H1 (cell line): ENCODE measurements around the gene GPNMB. TPM values are rescaled to one million over a fixed set of nuclear protein-coding genes. Genes with fewer than 3 reads are reported as not detected.

Source experiments
- CTCF ChIA-PET: fragments of 300-600 bp; sonication (Branson Sonifier 250); formaldehyde crosslinking; loops from one replicate; lab custom pipeline; 2021; ENCODE audit not compliant: partially characterized antibody; lab: Charles Lee
- POLR2A ChIA-PET: fragments of 300-600 bp; sonication (Branson Sonifier 250); formaldehyde crosslinking; loops from one replicate; lab custom pipeline; 2021; ENCODE audit warnings: inconsistent platforms; ENCODE audit not compliant: partially characterized antibody; lab: Charles Lee
- DNase-seq, 2 experiments: peaks; one replicate each; pipeline versions ENCODE4 v3.0.0 to v3.0.0-alpha.2; 2010 to 2022; ENCODE audit warnings: low spot score in 2 of 2, low read depth in 1 of 2, mixed read lengths in 1 of 2
- FAIRE-seq: peaks from 2 replicates; lab custom pipeline; 2011; peaks lifted over from hg19 to GRCh38; lab: Jason Lieb, UNC
- H2AFZ ChIP-seq: 2 replicates; pipeline ENCODE4 v1.8.1; 2012; ENCODE audit warnings: low read length, inconsistent platforms
- H2AK5ac ChIP-seq: 2 replicates; pipeline ENCODE4 v1.6.1; 2013; ENCODE audit warnings: low read depth, low read length
- H2BK120ac ChIP-seq: replicated peaks from 2 replicates; pipeline ENCODE3; 2013; ENCODE audit warnings: low read depth, low read length, inconsistent platforms
- H2BK12ac ChIP-seq: 2 replicates; pipeline ENCODE4 v1.6.1; 2013; ENCODE audit warnings: low read depth, low read length
- H2BK15ac ChIP-seq: 2 replicates; pipeline ENCODE4 v1.6.1; 2013; ENCODE audit warnings: low read length
- H2BK20ac ChIP-seq: 2 replicates; pipeline ENCODE4 v1.6.1; 2013; ENCODE audit warnings: low read length
- H2BK5ac ChIP-seq: 2 replicates; pipeline ENCODE4 v1.6.1; 2013; ENCODE audit warnings: low read depth, low read length
- H3K14ac ChIP-seq: 2 replicates; pipeline ENCODE4 v1.6.1; 2013; ENCODE audit warnings: inconsistent platforms; ENCODE audit not compliant: insufficient read length
- H3K18ac ChIP-seq: 2 replicates; pipeline ENCODE4 v1.6.1; 2013; ENCODE audit warnings: low read length; ENCODE audit errors: extremely low read depth
- H3K23ac ChIP-seq: 2 replicates; pipeline ENCODE4 v1.6.1; 2013; ENCODE audit warnings: inconsistent platforms; ENCODE audit not compliant: insufficient read length
- H3K23me2 ChIP-seq: 2 replicates; pipeline ENCODE4 v1.6.1; 2013; ENCODE audit warnings: low read depth, low read length
- H3K27ac ChIP-seq: 2 replicates; pipeline ENCODE4 v1.6.1; 2011; ENCODE audit warnings: low read depth, low read length, inconsistent platforms
- H3K27me3 ChIP-seq, 4 experiments: replicated peaks in 1 of 4; 1 replicate in 1 of 4; 2 replicates in 3 of 4; pipeline versions ENCODE4 v1.6.1 to v1.8.1; 2011 to 2013; ENCODE audit warnings: low read length in 3 of 4, mild to moderate bottlenecking in 3 of 4, inconsistent platforms in 2 of 4, mixed read lengths in 2 of 4, moderate library complexity in 1 of 4; ENCODE audit not compliant: control insufficient read depth in 3 of 4, insufficient read depth in 3 of 4; ENCODE audit errors: extremely low read depth in 1 of 4
- H3K36me3 ChIP-seq, 4 experiments: 2 replicates each; pipeline versions ENCODE4 v1.6.1 to v1.8.1; 2011 to 2013; ENCODE audit warnings: mild to moderate bottlenecking in 4 of 4, low read length in 3 of 4, moderate library complexity in 2 of 4, control low read depth in 1 of 4, inconsistent platforms in 1 of 4; ENCODE audit not compliant: insufficient read depth in 4 of 4, control insufficient read depth in 2 of 4
- H3K4ac ChIP-seq: replicated peaks from 2 replicates; pipeline ENCODE3; 2013; ENCODE audit warnings: low read length, low read depth, mixed read lengths, inconsistent platforms; ENCODE audit not compliant: insufficient read length
- H3K4me1 ChIP-seq, 4 experiments: replicated peaks in 1 of 4; 1 replicate in 1 of 4; 2 replicates in 3 of 4; pipeline versions ENCODE4 v1.6.1 to v1.8.1; 2011 to 2013; ENCODE audit warnings: low read length in 3 of 4, inconsistent platforms in 2 of 4, mixed read lengths in 1 of 4; ENCODE audit not compliant: insufficient read depth in 4 of 4, control insufficient read depth in 3 of 4
- H3K4me2 ChIP-seq, 2 experiments: 2 replicates each; pipeline versions ENCODE4 v1.6.1 to v1.8.1; 2011 to 2013; ENCODE audit warnings: low read depth in 2 of 2, low read length in 2 of 2, control low read depth in 1 of 2, inconsistent platforms in 1 of 2, mild to moderate bottlenecking in 1 of 2; ENCODE audit not compliant: insufficient read depth in 1 of 2
- H3K4me3 ChIP-seq, 4 experiments: fragments of 200-600, 300-600 bp in 1 of 4; sonication (generic), shearing (Covaris generic), sonication (Bioruptor Twin) in 1 of 4; 2 replicates each; pipeline versions ENCODE4 v1.5.1 to v1.8.1; 2011 to 2016; ENCODE audit warnings: low read length in 4 of 4, low read depth in 3 of 4, control low read depth in 2 of 4, inconsistent platforms in 2 of 4, mild to moderate bottlenecking in 2 of 4, mixed read lengths in 1 of 4, moderate library complexity in 1 of 4; ENCODE audit not compliant: insufficient read depth in 2 of 4; ENCODE audit errors: extremely low read depth in 1 of 4
- H3K56ac ChIP-seq: replicated peaks from 2 replicates; pipeline ENCODE3; 2013; ENCODE audit warnings: low read depth, mild to moderate bottlenecking, mixed read lengths, low read length, inconsistent platforms; ENCODE audit not compliant: insufficient read length
- H3K79me1 ChIP-seq: 2 replicates; pipeline ENCODE4 v1.6.1; 2013; ENCODE audit warnings: low read depth, low read length, control low read depth
- H3K79me2 ChIP-seq, 2 experiments: 2 replicates each; pipeline versions ENCODE4 v1.6.1 to v1.8.1; 2012 to 2013; ENCODE audit warnings: low read length in 2 of 2, mild to moderate bottlenecking in 2 of 2, inconsistent platforms in 1 of 2; ENCODE audit not compliant: insufficient read depth in 2 of 2, control insufficient read depth in 1 of 2
- H3K9ac ChIP-seq, 4 experiments: replicated peaks in 1 of 4; 1 replicate in 1 of 4; 2 replicates in 3 of 4; pipeline versions ENCODE4 v1.6.1 to v1.8.1; 2011 to 2013; ENCODE audit warnings: low read depth in 3 of 4, low read length in 3 of 4, control low read depth in 2 of 4, mild to moderate bottlenecking in 2 of 4, moderate library complexity in 2 of 4, inconsistent platforms in 1 of 4; ENCODE audit errors: extremely low read depth in 1 of 4
- H3K9me3 ChIP-seq, 2 experiments: 2 replicates each; pipeline versions ENCODE4 v1.6.1 to v1.8.1; 2012 to 2013; ENCODE audit warnings: mild to moderate bottlenecking in 2 of 2, moderate library complexity in 2 of 2, control low read depth in 1 of 2, inconsistent platforms in 1 of 2, low read depth in 1 of 2, low read length in 1 of 2, mixed read lengths in 1 of 2; ENCODE audit not compliant: insufficient read depth in 2 of 2
- H4K20me1 ChIP-seq, 2 experiments: replicated peaks in 1 of 2; 2 replicates each; pipeline versions ENCODE3 to v1.8.1; 2011 to 2013; ENCODE audit warnings: inconsistent platforms in 2 of 2, low read length in 2 of 2, mild to moderate bottlenecking in 1 of 2; ENCODE audit not compliant: insufficient read depth in 2 of 2, control insufficient read depth in 1 of 2
- H4K5ac ChIP-seq: 2 replicates; pipeline ENCODE4 v1.6.1; 2013; ENCODE audit warnings: low read length, low read depth, mixed read lengths, inconsistent platforms; ENCODE audit not compliant: insufficient read length
- H4K8ac ChIP-seq: 2 replicates; pipeline ENCODE4 v1.8.0; 2013; ENCODE audit warnings: mild to moderate bottlenecking, moderate library complexity, low read length, inconsistent platforms; ENCODE audit not compliant: insufficient read depth; ENCODE audit errors: extremely low read depth
- H4K91ac ChIP-seq: replicated peaks from 2 replicates; pipeline ENCODE3; 2013; ENCODE audit warnings: low read length, mixed read lengths, inconsistent platforms; ENCODE audit not compliant: insufficient read length
- CBX5 ChIP-seq: fragments of 300-800, 300-1000 bp; sonication (generic); IDR thresholded peaks from 2 replicates; pipeline ENCODE4 v1.7.1; 2016; ENCODE audit warnings: antibody characterized with exemption, low read length, low read depth
- CREB1 ChIP-seq: IDR thresholded peaks from 2 replicates; pipeline ENCODE4 v1.6.1; 2012; ENCODE audit warnings: inconsistent platforms
- GTF2F1 ChIP-seq: IDR thresholded peaks from 2 replicates; pipeline ENCODE4 v1.6.1; 2012; ENCODE audit warnings: low read depth, low read length, improper control_type of control experiment, borderline replicate concordance
- MAFK ChIP-seq: IDR thresholded peaks from 2 replicates; pipeline ENCODE4 v1.6.1; 2012; ENCODE audit warnings: low read depth, mild to moderate bottlenecking, improper control_type of control experiment, low read length
- NRF1 ChIP-seq: IDR thresholded peaks from 2 replicates; pipeline ENCODE4 v1.6.1; 2011; ENCODE audit warnings: mild to moderate bottlenecking, low read depth, low read length, improper control_type of control experiment
- POLR2AphosphoS5 ChIP-seq: IDR thresholded peaks from 2 replicates; pipeline ENCODE4 v1.6.1; 2011; ENCODE audit warnings: low read depth, low read length
- RNF2 ChIP-seq: fragments of 200-900, 300-1000 bp; sonication (generic); IDR thresholded peaks from 2 replicates; pipeline ENCODE4 v1.7.1; 2016; ENCODE audit warnings: borderline replicate concordance, low read depth, mild to moderate bottlenecking, antibody characterized with exemption, low read length; ENCODE audit not compliant: poor library complexity, severe bottlenecking; ENCODE audit errors: missing control alignments
- SP4 ChIP-seq: IDR thresholded peaks from 2 replicates; pipeline ENCODE4 v1.6.1; 2012; ENCODE audit warnings: low read length, inconsistent platforms
- TBP ChIP-seq: IDR thresholded peaks from 2 replicates; pipeline ENCODE4 v1.6.1; 2011; ENCODE audit warnings: low read depth, low read length, improper control_type of control experiment
- YY1 ChIP-seq: IDR thresholded peaks from 2 replicates; pipeline ENCODE4 v1.6.1; 2011; ENCODE audit warnings: low read depth, mild to moderate bottlenecking, low read length
- WGBS, 2 experiments: shearing (Covaris generic) in 1 of 2; methylation state at CpG; one replicate each; pipeline versions ENCODE4 v1.1.6 to v1.1.7; 2013 to 2015; ENCODE audit warnings: low lambda C conversion rate in 2 of 2, mixed read lengths in 2 of 2, inconsistent platforms in 1 of 2, low coverage in 1 of 2, missing lambda C conversion rate in 1 of 2; ENCODE audit not compliant: insufficient replicate concordance in 2 of 2, insufficient coverage in 1 of 2, insufficient read length in 1 of 2; ENCODE audit errors: extremely low coverage in 1 of 2, missing lambda C conversion rate in 1 of 2; 5-methylcytosine and 5-hydroxymethylcytosine counted together
- polyA plus RNA-seq, 7 experiments: library from polyadenylated mRNA; depleted of rRNA in 3 of 7; stranded (reverse) in 5 of 7; unstranded in 2 of 7; fragments of >200 nt in 5 of 7; fragments of 200-250 nt in 2 of 7; gene quantifications; 1 replicate in 5 of 7; 2 replicates in 1 of 7; 4 replicates in 1 of 7; pipeline versions ENCODE4 v1.2.1 to v1.2.3, GENCODE V29; 2011 to 2013; ENCODE audit warnings: missing spikeins in 2 of 7, mixed read lengths in 2 of 7
- total RNA-seq: library from RNA; stranded (reverse); fragmentation: NEBNext Ultra II Directional; extraction: Animal tissue kit (Norgen Biotek cat#: 25700); gene quantifications from 2 replicates; pipeline ENCODE4 v1.2.1, GENCODE V29; 2021

GPNMB gene
- total and polyA plus RNA-seq, 2 of the 8 experiments (the other 6 are each of a cell fraction or from before 2014, with no cell fraction given) = 1.1 to 1.4 TPM

GRCh38 chr7:23264916-23265458 is 18.4 kb downstream of the GPNMB start:
- POLR2A ChIA-PET = interaction anchor here (1.2 kb wide), 1 partner anchor 266 kb away, joined by 4 read pairs; no protein-coding TSS in a partner anchor
- no peak overlapping the region for H3K23ac ChIP-seq
- no peak for FAIRE-seq
- no peak for TF ChIP-seq TBP
- TF ChIP-seq SP4 = no peak
- TF ChIP-seq NRF1 = no peak
- TF ChIP-seq GTF2F1 = no peak
- TF ChIP-seq RNF2 = no peak
- no peak for TF ChIP-seq CBX5
- no peak for TF ChIP-seq CREB1
- TF ChIP-seq POLR2AphosphoS5 = no peak
- TF ChIP-seq YY1 = no peak
- TF ChIP-seq MAFK = no peak

More at GRCh38 chr7:23264916-23265458, 18.4 kb downstream of the GPNMB start:
- Histone ChIP-seq H2AFZ (no peak overlapping the region), H3K14ac (no peak overlapping the region), H3K23me2 (no peaks in the 10 kb centered on the region), H3K36me3 (no peaks in the 10 kb centered on the region), H4K8ac (no peak overlapping the region), H3K4me1 (no peaks in the 10 kb centered on the region; a peak in 1 of 7 replicates), H3K9me3 (no peaks in the 10 kb centered on the region), H3K79me2 (no peaks in the 10 kb centered on the region), H3K79me1 (no peaks in the 10 kb centered on the region), H3K27me3 (no peaks in the 10 kb centered on the region), H4K20me1 (no peaks in the 10 kb centered on the region), H3K9ac (no peak overlapping the region), H2BK20ac (no peak overlapping the region), H2BK120ac (no peak overlapping the region), H2BK12ac (no peak overlapping the region), H4K5ac (no peak overlapping the region), H2BK15ac (no peak overlapping the region), H3K56ac (no peak overlapping the region), H4K91ac (no peak overlapping the region), H3K18ac (no peak overlapping the region), H3K4me3 (no peak overlapping the region), H3K27ac (no peak overlapping the region), H3K4me2 (no peak overlapping the region), H2BK5ac (no peak overlapping the region), H3K4ac (no peak overlapping the region), H2AK5ac (no peak overlapping the region)
- 88% methylated on average over 7 of the region's 7 CpGs; no CpG with 5 or more reads in 1 of the 2 experiments for WGBS, 2 experiments
- CTCF ChIA-PET = interaction anchor here (1.2 to 17.4 kb wide), 4 partner anchors 9 to 29 kb away, joined by 3 to 241 read pairs (median 6); no protein-coding TSS in a partner anchor
- DNase-seq = no peak
